COLO829 (cell line): ENCODE results near the gene PAIP2.
"Not testable (repeated sequence)": the region's sequence is repeated elsewhere in the genome, so short reads cannot be mapped to it uniquely, and the experiment has no call there.

ENCODE experiments used
- DNase-seq: peaks from one replicate; pipeline ENCODE4 v3.0.0; 2012; ENCODE audit warnings: low spot score

Gene PAIP2

DNA sequence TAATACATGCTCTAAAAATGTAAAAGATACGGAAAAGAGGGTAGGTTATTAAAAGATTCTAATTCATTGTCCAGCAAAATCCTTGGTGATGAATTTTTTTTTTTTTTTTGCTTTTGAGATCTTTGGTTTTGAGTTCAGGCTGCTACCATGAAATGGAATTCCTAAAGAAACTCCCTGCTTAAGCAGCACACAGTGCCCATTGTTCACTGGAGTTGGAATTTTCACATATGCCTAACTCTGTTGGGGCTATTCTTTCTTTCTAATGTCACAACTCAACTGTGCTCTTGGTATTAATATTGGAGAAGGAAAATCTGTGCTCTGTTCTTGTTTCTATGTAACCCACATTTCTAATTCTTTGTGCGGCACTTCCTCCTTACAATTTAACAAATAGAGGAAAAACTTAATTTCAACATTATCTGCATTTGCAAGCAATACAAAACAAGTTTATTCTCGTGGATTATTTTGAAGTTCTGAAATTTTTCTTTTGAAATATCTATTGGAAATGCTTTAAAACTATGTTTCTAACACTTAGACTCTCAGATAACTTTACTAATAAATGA lies 26.5 kb upstream of the PAIP2 start:
- DNase-seq = peak; percentile 55

DNA sequence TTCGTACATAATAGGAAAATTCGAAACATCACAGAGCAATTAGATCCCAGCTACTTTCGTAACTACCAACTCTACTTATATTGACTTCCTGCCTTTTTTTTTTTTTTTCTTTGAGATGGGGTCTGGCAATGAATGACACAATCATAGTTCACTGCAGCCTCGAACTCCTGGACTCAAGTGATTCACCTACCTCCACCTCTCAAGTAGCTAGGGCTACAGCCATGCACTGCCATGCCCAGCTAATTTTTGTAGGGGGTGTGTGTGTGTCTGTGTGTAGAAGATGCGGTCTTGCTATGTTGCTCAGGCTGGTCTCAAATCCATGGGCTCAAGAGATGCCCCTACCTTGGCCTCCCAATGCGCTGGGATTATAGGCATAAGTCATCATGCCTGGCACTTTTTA lies 5.8 kb upstream of the PAIP2 start:
- DNase-seq = no peak

DNA sequence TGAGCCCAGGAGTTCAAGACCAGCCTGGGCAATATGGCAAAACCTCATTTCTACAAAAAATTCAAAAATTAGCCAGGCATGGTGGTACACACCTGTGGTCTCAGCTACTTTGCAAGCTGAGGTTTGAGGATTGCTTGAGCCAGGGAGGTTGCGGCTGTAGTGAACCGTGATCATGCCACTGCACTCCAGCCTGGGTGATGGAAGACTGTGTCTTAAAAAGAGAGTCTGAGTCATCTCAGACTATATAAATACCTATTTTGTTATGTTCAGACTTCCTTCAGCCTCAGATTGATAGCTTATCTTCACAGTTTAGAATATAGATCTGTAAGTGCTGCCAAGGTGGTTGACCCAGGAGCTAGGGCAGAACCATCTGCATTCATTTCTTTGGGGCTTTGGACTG lies 1.6 kb upstream of the PAIP2 start:
- DNase-seq = no peak

DNA sequence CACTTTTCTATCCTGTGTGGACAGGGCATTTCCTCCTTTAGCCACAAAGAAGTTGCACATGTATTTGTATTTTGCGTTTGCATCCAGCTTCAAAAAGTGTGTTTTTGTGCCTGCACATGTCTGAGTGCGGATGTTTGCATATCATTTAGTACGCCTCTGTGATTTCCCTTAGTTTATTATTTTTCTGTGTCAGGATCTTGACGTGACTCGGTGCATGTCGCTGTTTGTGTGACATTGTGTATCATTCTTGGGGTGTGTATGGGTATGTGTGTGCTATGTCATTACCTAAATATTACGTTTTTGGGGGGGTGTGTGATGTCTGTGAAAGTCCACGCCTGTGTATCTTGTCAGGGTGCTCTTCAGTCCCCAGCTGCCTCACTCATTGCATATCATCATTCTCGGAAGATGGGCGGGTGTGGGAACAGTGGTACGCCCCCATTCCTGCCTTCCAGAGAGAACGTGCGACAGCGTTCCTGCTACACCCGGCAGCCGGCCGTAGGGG lies 416 bp upstream of the PAIP2 start:
- DNase-seq = no peak

DNA sequence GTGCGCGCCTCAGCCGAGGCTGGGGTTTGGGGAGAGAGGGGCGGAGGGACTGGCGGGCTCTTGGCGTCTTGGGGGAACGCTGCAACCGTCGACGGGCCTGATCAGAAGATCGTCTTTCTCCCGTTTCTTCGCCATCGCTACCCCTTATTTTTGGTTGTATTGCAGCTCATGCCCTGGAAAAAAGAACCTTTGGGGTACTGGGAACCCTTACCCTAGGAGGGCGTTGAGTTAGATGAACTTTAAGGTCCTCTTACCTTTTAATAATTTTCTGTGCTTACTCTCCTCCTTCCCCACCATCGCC lies 719 bp downstream of the PAIP2 start:
- no peak for DNase-seq

DNA sequence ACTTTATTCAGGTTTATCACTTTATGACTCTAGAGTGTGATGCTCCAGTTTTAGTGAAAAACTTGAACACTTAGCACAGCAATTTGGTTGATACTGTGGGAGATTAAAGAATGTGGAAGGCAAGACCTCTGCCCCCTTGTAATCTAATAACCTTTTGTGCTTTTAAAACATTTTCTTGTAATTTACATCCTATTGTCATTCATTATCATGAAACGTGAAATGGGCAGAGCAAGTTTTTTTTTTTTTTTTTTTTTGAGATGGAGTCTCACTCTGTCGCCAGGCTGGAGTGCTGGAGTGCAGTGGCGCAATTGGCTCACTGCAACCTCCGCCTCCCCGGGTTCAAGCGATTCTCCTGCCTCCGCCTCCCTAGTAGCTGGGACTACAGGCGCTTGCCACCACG lies 1.8 kb downstream of the PAIP2 start:
- DNase-seq = no peak

DNA sequence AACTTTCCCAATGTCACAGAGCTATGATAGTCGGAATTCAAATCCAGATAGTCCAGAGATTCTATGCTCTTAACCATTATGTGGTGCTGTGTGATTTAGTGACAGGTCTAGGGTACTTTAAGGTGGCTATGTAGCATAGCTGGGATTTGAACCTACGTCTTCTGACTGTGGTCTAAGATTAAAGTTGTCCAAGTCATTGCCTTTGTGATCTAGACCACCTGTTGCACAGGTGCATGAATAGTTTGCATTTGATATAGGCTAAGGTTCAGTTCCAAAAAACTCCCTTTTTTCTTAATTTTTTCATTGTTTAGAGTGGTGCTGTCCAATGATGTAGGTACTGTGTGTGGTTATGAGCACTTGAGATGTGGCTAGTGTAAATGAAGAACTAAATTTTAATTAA lies 2.5 kb downstream of the PAIP2 start:
- DNase-seq = no peak

DNA sequence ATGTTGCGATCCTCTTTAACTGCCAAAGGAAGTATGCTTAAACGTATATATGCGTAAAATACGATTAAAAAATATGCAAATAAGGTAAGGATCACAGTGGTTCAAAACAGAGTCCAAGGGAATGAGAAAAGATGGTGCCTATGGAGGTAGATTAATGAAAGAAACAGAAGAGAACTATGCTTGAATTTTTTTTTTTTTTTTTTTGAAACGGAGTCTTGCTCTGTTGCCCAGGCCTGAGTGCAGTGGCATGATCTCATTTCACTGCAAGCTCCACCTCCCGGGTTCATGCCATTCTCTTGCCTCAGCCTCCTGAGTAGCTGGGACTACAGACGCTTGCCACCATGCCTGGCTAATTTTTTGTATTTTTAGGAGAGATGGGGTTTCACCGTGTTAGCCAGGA lies 3.8 kb downstream of the PAIP2 start:
- DNase-seq = not testable (repeated sequence)

DNA sequence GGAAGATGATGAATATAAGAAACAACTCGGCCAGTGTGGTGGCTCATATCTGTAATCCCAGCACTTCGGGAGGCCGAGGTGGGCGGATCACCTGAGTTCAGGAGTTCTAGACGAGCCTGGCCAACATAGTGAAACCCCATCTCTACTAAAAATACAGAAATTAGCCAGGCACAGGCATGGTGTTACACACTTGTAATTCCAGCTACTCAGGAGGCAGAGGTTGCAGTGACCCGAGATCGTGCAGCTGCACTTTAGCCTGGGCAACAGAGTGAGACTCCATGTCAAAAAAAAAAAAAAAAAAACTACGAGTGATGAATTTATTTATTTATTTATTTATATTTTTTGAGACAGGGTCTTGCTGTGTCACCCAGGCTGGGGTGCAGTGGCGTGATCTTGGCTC lies 6.2 kb downstream of the PAIP2 start:
- DNase-seq = not testable (repeated sequence)

DNA sequence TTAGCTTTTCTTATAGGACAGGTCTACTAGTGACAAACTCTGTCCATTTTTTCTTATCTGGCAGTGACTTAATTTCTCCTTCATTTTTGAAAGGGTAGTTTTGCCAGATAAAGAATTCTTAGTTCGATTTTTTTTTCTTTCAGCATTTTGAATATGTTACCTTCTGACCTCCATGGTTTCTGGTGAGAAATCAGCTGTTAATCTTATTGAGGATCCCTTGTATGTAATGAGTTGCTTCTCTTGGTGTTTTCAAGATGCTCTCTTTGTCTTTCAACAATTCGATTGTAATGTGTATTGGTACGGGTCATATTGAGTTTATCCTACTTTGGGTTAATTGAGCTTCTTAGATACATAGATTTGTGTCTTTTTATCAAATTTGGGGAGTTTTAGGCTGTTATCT lies 12.5 kb downstream of the PAIP2 start:
- no peak for DNase-seq

DNA sequence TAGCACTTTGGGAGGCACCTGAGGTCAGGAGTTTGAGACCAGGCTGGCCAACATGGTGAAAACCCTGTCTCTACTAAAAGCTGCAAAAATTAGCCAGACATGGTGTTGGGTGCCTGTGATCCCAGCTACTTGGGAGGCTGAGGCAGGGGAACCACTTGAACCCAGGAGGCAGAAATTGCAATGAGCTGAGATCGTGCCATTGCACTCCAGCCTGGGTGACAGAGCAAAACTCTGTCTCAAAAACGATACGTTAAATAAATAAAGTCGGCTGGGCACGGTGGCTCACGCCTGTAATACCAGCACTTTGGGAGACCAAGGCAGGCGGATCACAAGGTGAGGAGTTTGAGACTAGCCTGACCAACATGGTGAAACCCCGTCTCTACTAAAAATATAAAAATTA lies 14.2 kb downstream of the PAIP2 start:
- not testable (repeated sequence) for DNase-seq

DNA sequence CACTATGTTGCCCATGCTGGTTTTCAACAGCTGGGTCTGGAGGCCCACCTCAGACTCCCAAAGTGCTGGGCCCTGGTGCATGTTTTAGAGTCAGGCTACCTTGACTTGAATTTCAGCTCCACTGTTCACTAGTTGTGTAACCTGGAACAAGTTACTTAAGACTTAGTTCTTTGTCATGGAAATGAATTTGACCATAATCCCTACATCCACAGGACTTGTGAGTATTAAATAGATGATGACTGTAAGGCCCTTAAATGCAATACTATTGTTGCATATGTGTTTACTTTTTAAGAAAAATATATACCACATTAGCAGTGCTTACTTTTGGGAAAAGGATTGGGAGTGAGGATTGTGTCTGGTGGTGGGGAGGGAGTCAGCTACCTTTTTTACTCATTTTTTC lies 16.4 kb downstream of the PAIP2 start:
- no peak for DNase-seq

DNA sequence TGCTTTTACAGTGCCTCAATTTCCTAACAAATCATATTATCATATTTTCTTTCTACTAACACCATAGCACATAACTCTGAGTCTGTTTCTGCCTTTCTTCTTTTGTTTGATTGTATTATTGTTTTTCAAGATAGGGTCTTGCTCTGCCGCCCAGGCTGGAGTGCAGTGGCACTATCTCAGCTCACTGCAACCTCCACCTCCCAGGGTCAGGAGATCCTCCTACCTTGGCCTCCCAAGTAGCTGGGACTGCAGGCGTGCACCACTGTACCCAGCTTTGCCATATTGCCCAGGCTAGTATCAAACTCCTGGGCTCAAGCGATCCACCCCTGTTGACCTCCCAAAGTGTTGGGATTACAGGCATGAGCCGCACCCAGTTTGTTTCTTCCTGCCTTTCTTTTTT lies 18.7 kb downstream of the PAIP2 start:
- no peak for DNase-seq

DNA sequence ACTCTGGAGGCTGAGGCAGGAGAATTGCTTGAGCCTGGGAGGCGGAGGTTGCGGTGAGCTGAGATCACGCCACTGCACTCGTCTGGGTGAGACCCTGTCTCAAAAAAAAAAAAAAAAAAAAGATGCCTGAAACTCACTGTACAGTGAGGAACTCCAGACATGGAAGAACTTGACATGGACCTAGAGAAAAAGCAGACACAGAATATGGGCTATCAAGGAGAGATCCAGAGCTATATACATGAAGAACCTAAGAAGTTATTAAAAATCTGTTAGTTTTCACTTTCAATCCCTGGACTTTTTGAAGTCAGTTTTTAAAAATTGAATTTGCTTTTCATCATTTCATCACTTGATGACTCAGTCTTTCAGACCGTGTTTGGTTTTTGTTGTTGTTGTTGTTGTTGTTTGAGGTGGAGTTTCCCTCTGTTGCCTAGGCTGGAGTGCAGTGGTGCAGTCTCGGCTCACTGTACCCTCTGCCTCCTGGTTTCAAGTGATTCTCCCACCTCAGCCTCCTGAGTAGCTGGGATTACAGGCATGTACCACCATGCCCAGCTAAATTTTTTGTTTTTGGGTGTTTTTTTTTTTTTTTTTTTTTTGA lies 20.3 kb downstream of the PAIP2 start:
- DNase-seq = no peak

DNA sequence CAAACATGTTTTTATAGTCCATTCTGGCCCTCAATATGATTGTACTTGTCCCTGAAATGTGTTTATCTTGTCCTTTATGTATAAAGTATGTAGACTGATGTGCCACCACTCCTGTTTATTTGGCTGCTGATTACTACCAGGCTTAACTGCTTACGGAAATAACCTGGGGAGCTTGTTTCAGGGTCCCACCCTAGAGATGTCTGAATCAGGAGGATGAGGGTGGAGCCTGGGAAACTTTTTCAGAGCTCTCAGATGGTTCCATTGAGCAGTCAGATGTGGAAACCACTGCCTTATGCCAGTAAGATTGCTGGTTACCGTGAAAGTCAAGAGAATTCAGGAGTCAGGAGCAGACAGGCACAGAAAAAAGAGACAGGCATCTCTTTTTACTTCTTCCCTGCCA lies 22.3 kb downstream of the PAIP2 start:
- DNase-seq = no peak

DNA sequence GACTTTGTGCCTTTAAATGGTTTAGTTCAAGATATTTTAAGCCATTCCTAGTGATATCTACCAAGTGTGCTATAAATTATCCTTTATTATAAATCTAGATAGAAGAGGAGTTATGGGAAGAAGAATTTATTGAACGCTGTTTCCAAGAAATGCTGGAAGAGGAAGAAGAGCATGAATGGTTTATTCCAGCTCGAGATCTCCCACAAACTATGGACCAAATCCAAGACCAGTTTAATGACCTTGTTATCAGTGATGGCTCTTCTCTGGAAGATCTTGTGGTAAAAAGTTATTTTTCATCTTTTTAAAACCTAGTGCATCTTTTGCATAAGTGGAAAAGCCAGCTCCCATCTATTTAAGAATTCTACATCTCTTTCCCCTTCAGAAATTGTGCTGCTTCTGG lies 22.8 kb downstream of the PAIP2 start:
- DNase-seq = no peak

DNA sequence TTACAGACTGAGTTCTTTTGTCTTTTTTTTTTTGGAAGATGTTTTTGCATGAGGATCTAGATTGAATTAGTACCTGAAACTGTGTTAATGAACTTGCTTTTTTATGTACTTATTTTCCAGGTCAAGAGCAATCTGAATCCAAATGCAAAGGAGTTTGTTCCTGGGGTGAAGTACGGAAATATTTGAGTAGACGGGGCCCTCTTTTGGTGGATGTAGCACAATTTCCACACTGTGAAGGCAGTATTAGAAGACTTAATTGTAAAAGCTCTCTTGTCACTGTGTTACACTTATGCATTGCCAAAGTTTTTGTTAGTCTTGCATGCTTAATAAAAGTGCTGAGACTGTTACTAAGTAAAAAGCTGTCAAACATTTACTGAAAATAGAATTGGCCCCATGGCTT lies 27.0 kb downstream of the PAIP2 start:
- no peak for DNase-seq

DNA sequence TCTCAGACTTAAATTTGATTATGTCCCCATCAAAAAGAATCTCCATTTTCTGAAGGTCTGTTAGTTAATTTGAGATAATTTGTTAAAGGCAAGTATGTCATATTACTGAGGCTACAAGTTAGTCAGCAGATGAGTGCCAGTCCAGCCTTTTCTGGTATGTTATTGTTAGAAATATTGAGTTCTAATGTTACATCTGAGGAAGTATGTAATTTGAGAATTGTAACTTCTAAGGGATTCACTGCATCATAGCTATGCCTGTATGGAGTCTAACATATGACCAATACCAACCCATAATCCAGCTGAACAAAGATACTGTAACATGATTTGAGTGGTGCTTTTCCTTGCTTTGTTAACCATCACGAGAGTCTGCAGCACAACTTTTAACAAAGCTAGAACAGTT lies 27.5 kb downstream of the PAIP2 start:
- no peak for DNase-seq

DNA sequence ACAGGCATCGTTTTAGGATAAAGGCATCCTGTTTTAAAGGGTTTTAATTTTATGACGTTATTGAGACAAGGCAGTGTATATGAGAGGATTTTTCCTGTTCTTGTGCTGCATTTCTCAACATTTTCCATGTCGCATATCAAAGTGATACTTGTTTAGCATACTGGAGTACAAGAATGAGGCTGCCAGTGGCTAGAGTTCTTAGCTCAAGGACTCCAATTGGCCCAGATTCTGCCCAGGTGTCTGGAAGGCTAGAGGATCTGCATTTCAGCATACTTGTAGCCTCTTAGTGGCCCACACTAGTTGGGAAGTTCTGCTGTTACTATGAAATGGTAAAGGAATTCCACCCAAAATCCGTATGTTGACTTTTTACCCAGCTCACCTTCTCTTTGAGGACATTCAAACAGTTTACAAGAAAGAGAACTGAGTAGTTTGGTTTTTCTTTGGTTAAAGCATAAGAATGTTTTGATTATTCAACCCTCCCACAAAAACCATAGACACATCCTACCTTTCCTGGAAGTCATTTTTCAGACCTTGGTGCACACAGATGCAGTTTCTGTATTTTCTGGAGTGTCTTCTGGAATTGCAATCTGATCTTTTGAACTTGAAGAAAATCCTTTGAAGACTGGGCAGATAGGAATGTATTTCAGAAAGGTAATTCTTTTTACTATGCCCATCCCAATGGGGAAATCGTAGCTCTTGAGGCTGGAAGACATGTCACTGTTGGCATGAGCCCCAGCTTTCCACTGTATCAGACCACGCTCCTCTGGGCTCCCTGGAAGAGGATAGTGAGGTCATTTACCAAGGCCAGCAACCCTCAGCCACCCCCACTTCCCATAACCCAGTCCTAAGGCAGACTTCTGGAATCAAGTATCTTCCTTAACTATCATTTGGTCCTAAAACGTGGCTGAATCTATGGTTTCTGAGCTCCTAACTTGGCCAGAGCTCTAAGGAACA lies 30.1 kb downstream of the PAIP2 start:
- DNase-seq = no peak

DNA sequence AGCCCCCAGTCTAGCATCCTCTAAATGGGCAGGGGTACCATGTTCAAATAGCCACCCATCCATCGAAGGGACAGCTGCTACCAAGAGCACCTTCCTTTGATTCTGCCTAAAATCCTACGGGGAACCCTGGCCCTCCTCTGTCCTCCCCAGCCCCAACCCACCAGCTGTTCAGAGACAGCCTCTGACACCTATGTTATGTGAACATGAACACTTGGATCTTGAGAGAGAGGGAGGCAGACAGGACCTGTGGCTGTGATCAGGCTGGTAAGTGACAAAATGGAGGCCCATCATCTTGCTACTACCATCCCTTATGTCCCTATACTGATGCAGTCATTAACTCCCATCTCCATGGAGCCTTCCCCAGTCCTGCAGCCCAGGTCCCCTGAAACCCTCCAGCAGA lies 33.3 kb downstream of the PAIP2 start:
- no peak for DNase-seq

DNA sequence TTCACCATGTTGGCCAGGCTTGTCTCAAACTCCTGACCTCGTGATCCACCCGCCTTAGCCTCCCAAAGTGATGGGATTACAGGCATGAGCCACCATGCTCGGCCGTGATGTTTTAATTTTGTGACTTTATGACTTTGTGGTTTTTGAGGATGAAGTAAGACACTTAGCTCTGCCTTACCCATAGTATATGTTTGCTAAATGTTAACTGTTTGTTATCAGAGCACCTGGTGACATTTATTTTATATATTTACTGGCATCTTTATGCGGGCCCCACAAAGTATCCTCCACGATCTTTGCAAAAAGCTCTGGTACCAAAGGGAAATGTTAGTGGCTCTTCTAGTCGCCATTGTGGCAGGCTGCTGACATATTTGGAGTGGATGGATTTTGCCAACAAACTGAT lies 34.7 kb downstream of the PAIP2 start:
- no peak for DNase-seq

DNA sequence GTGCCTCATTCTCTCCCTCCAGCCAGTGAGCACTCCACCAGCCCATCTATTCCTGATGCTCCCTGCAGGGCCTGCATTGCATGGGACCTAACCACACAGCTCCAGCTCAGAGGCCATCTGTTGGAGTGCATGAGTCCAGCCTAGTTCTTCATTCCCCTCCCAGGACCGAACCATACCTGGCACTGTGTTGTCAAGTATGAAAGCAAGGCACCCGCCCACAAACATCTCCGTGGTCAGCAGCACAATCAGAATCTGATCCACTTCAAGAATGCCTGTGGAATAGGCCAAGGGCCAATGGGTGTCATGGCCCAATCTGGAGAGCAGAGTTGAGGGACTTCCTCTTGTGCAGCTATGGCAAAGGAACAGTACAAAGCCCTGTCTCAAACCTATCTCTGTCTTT lies 35.6 kb downstream of the PAIP2 start:
- no peak for DNase-seq

DNA sequence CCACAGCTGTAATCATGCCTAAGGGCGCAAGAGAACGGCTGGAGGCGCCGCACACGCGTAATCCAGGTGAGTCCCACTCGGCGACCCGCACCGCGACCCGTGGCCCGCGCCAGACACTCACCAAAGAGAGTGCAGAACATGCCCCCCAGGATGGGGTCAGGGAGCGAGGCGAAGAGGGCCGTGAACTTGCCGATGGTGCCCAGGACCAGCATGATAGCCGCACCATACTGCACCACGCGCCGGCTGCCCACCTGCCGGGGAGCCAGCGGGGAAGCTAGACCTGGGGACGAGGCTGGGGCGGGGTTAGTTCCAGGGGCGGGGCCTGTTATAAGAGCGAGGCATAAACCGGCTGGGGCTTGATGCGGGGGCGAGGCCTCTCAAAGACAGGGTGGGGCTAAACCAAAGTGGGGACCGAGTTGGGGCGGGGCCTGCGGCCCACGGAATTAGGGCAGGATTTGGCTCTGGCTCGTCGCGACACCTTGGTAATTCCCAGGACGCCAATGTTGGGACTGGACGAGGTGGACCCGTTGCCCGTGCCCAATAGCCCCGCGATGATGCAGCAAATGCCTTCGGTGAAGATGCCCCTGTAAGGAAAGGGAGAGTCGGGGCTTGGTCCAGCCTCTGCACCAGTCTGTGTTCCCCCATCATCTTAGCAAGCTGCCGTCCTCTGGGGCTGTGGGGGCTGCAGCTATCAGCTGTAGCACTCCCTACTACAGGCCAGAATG lies 36.6 kb downstream of the PAIP2 start:
- DNase-seq = no peak
